ENCODE results near the gene C16orf92. TPM values are rescaled to one million over a fixed set of nuclear protein-coding genes. Genes with fewer than 3 reads are reported as not detected.

The C16orf92 gene
- polyA plus RNA-seq, 1 experiment, result not detected

DNA sequence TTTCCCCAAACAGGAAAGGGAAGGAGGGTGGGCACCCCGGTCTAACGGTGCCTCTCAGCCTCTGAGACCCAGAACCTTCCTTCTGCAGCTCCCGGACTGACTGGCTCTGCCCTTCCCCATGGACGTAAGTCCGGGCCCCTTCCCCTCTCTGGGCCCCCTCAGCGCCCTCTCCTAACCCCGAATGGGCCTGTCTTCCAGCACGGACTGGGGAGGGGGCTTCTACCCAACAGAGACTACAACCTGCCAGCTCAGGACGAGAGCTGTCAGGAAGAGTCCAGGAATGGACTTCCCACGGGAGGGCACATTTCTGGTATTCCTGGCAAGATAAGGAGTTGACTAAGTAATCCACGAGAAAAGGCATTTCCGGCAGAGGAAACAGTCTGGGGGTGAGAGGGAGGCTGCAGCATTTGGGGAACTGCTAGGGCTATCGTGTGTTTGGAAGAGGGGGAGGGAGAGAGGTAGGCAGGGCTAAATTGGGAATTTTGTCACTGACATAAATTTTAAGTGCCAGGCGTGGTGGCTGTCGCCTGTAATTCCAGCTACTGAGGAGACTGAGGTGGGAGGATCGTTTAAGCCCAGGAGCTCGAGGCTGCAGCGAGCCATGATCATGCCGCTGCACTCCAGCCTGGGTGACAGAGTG is 30.5 kb downstream of the C16orf92 start:
- no peaks in the 10 kb centered on the region for H3K27me3 ChIP-seq (ENCODE audit: control insufficient read depth, insufficient read depth, low read length)
- no peak for DNase-seq (ENCODE audit: low read depth, low spot score)
- no peaks in the 10 kb centered on the region; the same call in 1 of the 2 replicates for H3K9me3 ChIP-seq (ENCODE audit: control insufficient read depth, insufficient read depth, low read length)
- no peak for TF ChIP-seq CTCF (IDR thresholded peaks at IDR 0.05; ENCODE audit: low read depth, low read length)
- peak overlapping the region; percentile 39 for H3K27ac ChIP-seq (ENCODE audit: low read depth, low read length)
- ChIA-PET CTCF (interaction anchor here (0.6 kb wide), 1 partner anchor 205 kb away, joined by 3 read pairs; no protein-coding TSS in a partner anchor), POLR2A (interaction anchor here (0.7 to 2.2 kb wide), 2 partner anchors 12 to 22 kb away, joined by 3 to 25 read pairs; partner anchors contain the start of gene ALDOA)
- peak overlapping the region; percentile 81 for H3K4me3 ChIP-seq (ENCODE audit: low read depth, low read length)

DNA sequence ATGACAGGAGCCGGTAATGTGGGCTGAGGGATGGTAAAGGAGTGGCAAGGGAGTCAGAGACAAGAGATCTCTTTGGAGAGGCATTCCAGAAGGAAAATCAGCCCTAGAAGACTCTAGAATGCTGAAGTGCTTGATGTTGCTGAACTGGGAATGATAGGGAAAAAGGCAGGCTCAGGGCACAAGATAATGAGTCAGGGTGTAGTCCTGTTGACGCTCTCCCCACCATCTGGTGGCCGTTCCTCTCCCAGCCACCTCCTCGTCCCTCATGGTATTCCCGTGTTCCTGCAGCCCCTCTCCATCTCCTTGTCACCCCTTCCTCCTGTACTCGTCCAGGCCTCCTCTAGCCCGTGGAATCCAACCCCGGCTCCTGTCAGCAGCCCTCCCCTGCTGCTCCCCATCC is 31.5 kb downstream of the C16orf92 start:
- CTCF ChIA-PET, result interaction anchor here (0.7 to 1.1 kb wide), 2 partner anchors 11 to 355 kb away, joined by 3 to 4 read pairs; partner anchors contain the start of gene ALDOA
- DNase-seq (ENCODE audit: low read depth, low spot score), result no peak
- H3K4me3 ChIP-seq (ENCODE audit: low read depth, low read length), result no peak overlapping the region
- no peak for TF ChIP-seq CTCF (IDR thresholded peaks at IDR 0.05; ENCODE audit: low read depth, low read length)
- no peaks in the 10 kb centered on the region for H3K27me3 ChIP-seq (ENCODE audit: control insufficient read depth, insufficient read depth, low read length)
- POLR2A ChIA-PET, result interaction anchor here (2.2 to 2.5 kb wide), 2 partner anchors 11 kb away, joined by 19 to 25 read pairs; partner anchors contain the start of gene ALDOA
- no peak overlapping the region for H3K27ac ChIP-seq (ENCODE audit: low read depth, low read length)
- H3K9me3 ChIP-seq (ENCODE audit: control insufficient read depth, insufficient read depth, low read length), result no peaks in the 10 kb centered on the region; the same call in 1 of the 2 replicates

GRCh38 chr16:30054959-30055553 is 32.1 kb downstream of the C16orf92 start:
- Histone ChIP-seq H3K9me3 (ENCODE audit: control insufficient read depth, insufficient read depth, low read length) (no peaks in the 10 kb centered on the region; the same call in 1 of the 2 replicates), H3K4me3 (ENCODE audit: low read depth, low read length) (no peak overlapping the region), H3K27ac (ENCODE audit: low read depth, low read length) (no peak overlapping the region), H3K27me3 (ENCODE audit: control insufficient read depth, insufficient read depth, low read length) (no peaks in the 10 kb centered on the region)
- TF ChIP-seq CTCF (IDR thresholded peaks at IDR 0.05; ENCODE audit: low read depth, low read length), result peak; percentile 46; the same call in 1 of the 2 replicates
- ChIA-PET POLR2A (interaction anchor here (2.5 kb wide), 1 partner anchor 10 kb away, joined by 19 read pairs; the partner anchor contains the start of gene ALDOA), CTCF (interaction anchor here (0.6 to 1.6 kb wide), 6 partner anchors 9 to 377 kb away, joined by 3 to 6 read pairs (median 4); partner anchors contain the start of genes ALDOA and TBX6)
- no peak for DNase-seq (ENCODE audit: low read depth, low spot score)

- no peak for TF ChIP-seq CTCF (IDR thresholded peaks at IDR 0.05; ENCODE audit: low read depth, low read length)
- DNase-seq (ENCODE audit: low read depth, low spot score), result no peak
- ChIA-PET POLR2A (no interaction called here), CTCF (no interaction called here)
- Histone ChIP-seq H3K27ac (ENCODE audit: low read depth, low read length) (no peak overlapping the region), H3K4me3 (ENCODE audit: low read depth, low read length) (no peak overlapping the region), H3K27me3 (ENCODE audit: control insufficient read depth, insufficient read depth, low read length) (no peaks in the 10 kb centered on the region), H3K9me3 (ENCODE audit: control insufficient read depth, insufficient read depth, low read length) (no peaks in the 10 kb centered on the region)
These were observed 37.3 kb downstream of the C16orf92 start for GRCh38 chr16:30060346-30060745.
